ENCODE measurements around the gene LDLRAD4. TPM values are rescaled to one million over a fixed set of nuclear protein-coding genes. Genes with fewer than 3 reads are reported as not detected.

Gene LDLRAD4
- total and polyA plus RNA-seq, 9 of the 15 experiments (the other 6 are each of a cell fraction or from before 2014, with no cell fraction given), result 0.01 TPM; not detected in 8

DNA sequence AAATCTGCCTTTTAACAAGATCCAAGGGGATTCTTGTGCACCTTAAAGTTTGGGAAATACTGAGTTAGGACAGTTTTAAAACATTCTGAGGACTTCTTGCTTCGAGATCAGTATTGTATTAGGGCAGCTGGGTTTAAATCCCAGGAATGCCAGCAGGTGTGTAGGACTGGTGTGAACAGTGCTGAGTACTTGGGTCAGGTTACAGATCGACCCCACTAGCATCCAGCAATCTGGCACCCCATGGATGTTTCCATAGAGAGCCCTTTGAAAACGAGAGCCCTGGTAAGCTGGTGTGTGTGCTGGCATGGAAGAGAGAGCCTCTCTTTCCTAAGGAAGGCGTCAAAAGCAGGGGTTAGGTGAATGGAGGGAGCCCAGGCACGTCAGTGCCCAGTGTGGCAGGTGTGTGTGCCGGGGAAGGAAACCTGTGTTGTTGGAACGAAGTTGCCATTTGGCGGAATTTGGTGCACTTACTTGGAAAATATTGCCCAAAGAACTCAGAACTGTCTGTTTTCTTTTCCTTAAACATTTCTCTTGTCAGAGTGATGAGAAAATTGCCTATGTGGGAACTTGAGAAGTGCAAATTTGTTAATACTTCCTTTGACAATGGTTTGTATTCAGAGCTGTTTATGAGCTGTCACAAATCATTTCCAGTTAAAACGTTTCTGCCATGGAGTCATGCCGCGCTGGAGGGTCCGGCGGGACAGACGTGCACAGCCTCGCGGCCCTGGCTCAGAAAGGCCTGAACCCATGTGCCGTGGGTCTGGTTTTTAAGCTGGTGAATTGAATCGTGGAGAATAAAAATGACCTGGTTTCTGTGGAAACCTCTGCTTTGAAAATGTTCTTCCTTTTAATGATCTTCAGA, 38.1 kb downstream of the LDLRAD4 start:
- FAIRE-seq, result no peak
- WGBS (ENCODE audit: insufficient coverage, low coverage, missing lambda C conversion rate), result under 1% methylated on average over 18 of the region's 18 CpGs

More for the DNA sequence above, 38.1 kb downstream of the LDLRAD4 start:
- ChIA-PET POLR2A (no interaction called here), CTCF (ENCODE audit: low intra/inter-chr PET ratio) (no interaction called here)
- in situ Hi-C loops (cut with MboI), result no loop called here
- Histone ChIP-seq H3K27me3 (ENCODE audit: control insufficient read depth in 2 of 2, insufficient read depth in 2 of 2, low read length in 2 of 2) (peaks cover 4 to 41% of the 10 kb centered on the region in 2 experiments; a peak in 3 of 5 replicates), H3K4me1 (replicated peaks in 1 of 2; ENCODE audit: control insufficient read depth in 2 of 2, insufficient read depth in 2 of 2, low read length in 2 of 2) (0 out of 5 replicates have a peak, but pooled peaks cover 0 to 1% of the 10 kb centered on the region in 2 experiments), H3K9ac (ENCODE audit: insufficient read depth in 1 of 2, low read depth in 2 of 2, low read length in 2 of 2) (no peak overlapping the region), H3K9me1 (ENCODE audit: control insufficient read depth, insufficient read depth, low read length) (no peaks in the 10 kb centered on the region), H4K20me1 (replicated peaks; ENCODE audit: control insufficient read depth, insufficient read depth, low read length) (no peaks in the 10 kb centered on the region), H3K4me3 (no peak overlapping the region), H3K79me2 (ENCODE audit: control insufficient read depth, insufficient read depth, low read length) (no peaks in the 10 kb centered on the region), H3K36me3 (ENCODE audit: control insufficient read depth, insufficient read depth, low read length) (no peaks in the 10 kb centered on the region), H2AFZ (ENCODE audit: low read depth, low read length) (no peak overlapping the region), H3K27ac (ENCODE audit: extremely low read depth, low read depth, low read length) (no peak overlapping the region), H3K9me3 (replicated peaks; ENCODE audit: control insufficient read depth, insufficient read depth, low read depth, low read length) (no peaks in the 10 kb centered on the region), H3K4me2 (ENCODE audit: insufficient read depth, low read length) (no peak overlapping the region)
- ATAC-seq, result no peak
- TF ChIP-seq, protein P1, sequence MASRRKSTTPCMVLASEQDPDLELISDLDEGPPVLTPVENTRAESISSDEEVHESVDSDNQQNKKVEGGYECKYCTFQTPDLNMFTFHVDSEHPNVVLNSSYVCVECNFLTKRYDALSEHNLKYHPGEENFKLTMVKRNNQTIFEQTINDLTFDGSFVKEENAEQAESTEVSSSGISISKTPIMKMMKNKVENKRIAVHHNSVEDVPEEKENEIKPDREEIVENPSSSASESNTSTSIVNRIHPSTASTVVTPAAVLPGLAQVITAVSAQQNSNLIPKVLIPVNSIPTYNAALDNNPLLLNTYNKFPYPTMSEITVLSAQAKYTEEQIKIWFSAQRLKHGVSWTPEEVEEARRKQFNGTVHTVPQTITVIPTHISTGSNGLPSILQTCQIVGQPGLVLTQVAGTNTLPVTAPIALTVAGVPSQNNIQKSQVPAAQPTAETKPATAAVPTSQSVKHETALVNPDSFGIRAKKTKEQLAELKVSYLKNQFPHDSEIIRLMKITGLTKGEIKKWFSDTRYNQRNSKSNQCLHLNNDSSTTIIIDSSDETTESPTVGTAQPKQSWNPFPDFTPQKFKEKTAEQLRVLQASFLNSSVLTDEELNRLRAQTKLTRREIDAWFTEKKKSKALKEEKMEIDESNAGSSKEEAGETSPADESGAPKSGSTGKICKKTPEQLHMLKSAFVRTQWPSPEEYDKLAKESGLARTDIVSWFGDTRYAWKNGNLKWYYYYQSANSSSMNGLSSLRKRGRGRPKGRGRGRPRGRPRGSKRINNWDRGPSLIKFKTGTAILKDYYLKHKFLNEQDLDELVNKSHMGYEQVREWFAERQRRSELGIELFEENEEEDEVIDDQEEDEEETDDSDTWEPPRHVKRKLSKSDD (conservative IDR thresholded peaks at IDR 0.05; ENCODE audit: low read length), result no peak
- TF ChIP-seq ZNF431 (CRISPR knock-in tag; IDR thresholded peaks at IDR 0.05), result no peak
- no peak for TF ChIP-seq GABPB1 (CRISPR knock-in tag; IDR thresholded peaks at IDR 0.05)
- no peak for TF ChIP-seq EHMT2 (IDR thresholded peaks at IDR 0.05)
- no peak for TF ChIP-seq YBX1 (IDR thresholded peaks at IDR 0.05)
- no peak for TF ChIP-seq HMG20A (CRISPR knock-in tag; conservative IDR thresholded peaks at IDR 0.05)
- no peak for TF ChIP-seq SOX6 (IDR thresholded peaks at IDR 0.05)
- DNase-seq (ENCODE audit: extremely low read depth in 1 of 4, low spot score in 3 of 4), result no peak
- intact Hi-C loops (cut with micrococcal nuclease), result no loop called here
- no TSS peak for BruUV-seq (replicated peaks)

All from K562 (cell line).